ENCODE data around the gene BMS1. TPM values are rescaled to one million over a fixed set of nuclear protein-coding genes. Genes with fewer than 3 reads are reported as not detected.

BMS1 gene
- total and polyA plus RNA-seq, 2 experiments from 2014 or later = 14.5 to 15.8 TPM

DNA sequence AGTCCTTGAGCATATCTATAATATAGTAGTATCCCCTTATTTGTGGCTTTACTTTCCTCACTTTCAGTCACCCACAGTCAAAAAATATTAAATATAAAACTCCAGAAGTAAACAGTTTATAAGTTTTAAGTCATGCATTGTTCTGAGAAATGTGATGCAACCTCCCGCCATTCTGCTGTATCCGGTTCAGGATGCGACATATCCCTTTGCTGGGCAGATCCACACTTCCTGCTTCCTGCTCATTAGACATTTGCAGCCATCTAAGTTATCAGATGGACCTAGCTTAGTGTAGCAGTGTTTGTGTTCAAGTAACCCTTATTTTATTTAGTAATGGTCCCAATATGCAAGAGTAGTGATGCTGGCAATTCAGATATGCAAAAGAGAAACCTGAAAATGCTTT, 38.9 kb upstream of the BMS1 start:
- Histone ChIP-seq H3K27me3 (no peaks in the 10 kb centered on the region), H3K27ac (no peak overlapping the region), H3K9me3 (ENCODE audit: low read depth) (no peaks in the 10 kb centered on the region), H3K4me1 (ENCODE audit: insufficient read depth) (no peaks in the 10 kb centered on the region), H3K36me3 (replicated peaks; ENCODE audit: insufficient read depth, low read depth) (no peaks in the 10 kb centered on the region), H3K4me2 (no peak overlapping the region), H3K9me2 (replicated peaks; ENCODE audit: insufficient read depth) (no peaks in the 10 kb centered on the region), H3K4me3 (no peak overlapping the region), H4K20me1 (ENCODE audit: insufficient read depth, poor library complexity, severe bottlenecking) (no peaks in the 10 kb centered on the region), H3K79me2 (no peaks in the 10 kb centered on the region), H2AFZ (no peak overlapping the region)
- no peak for TF ChIP-seq EZH2 (IDR thresholded peaks at IDR 0.05; ENCODE audit: borderline replicate concordance)
- TF ChIP-seq, protein P1, sequence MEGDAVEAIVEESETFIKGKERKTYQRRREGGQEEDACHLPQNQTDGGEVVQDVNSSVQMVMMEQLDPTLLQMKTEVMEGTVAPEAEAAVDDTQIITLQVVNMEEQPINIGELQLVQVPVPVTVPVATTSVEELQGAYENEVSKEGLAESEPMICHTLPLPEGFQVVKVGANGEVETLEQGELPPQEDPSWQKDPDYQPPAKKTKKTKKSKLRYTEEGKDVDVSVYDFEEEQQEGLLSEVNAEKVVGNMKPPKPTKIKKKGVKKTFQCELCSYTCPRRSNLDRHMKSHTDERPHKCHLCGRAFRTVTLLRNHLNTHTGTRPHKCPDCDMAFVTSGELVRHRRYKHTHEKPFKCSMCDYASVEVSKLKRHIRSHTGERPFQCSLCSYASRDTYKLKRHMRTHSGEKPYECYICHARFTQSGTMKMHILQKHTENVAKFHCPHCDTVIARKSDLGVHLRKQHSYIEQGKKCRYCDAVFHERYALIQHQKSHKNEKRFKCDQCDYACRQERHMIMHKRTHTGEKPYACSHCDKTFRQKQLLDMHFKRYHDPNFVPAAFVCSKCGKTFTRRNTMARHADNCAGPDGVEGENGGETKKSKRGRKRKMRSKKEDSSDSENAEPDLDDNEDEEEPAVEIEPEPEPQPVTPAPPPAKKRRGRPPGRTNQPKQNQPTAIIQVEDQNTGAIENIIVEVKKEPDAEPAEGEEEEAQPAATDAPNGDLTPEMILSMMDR (IDR thresholded peaks at IDR 0.05; ENCODE audit: poor library complexity) = no peak
- no peak for DNase-seq (ENCODE audit: low spot score)
- 82% methylated on average over 3 of the region's 3 CpGs for WGBS (ENCODE audit: low lambda C conversion rate, missing lambda C conversion rate)

DNA sequence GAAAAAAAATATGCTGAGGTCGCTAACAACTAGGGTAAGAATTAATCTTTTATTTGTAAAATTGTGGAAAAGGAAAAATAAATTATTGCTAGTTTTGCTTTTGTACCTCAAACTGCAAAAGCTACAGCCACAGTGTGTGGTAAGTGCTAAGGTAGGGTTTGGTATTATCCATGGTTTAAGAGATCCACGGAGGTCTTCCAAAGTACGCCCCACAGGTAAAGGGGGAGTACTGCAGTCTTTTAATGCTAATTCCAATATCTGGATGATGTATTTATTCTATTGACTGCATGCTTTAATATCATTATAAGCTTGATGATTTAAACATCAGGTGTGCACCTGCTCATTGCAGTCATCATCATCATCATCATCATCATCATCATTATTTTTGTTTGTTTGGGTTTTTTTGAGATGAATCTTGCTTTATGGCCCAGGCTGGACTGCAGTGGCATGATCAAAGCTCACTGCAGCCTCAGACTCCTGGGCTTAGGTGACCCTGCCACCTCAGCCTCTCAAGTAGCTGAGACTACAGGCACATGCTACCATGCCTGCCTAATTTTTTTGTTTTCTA, 38.4 kb upstream of the BMS1 start:
- Histone ChIP-seq H3K27ac (no peak overlapping the region), H3K9me2 (replicated peaks; ENCODE audit: insufficient read depth) (no peaks in the 10 kb centered on the region), H3K27me3 (no peaks in the 10 kb centered on the region), H3K4me2 (no peak overlapping the region), H3K4me1 (ENCODE audit: insufficient read depth) (no peaks in the 10 kb centered on the region), H3K79me2 (no peaks in the 10 kb centered on the region), H3K36me3 (replicated peaks; ENCODE audit: insufficient read depth, low read depth) (no peaks in the 10 kb centered on the region), H2AFZ (no peak overlapping the region), H3K4me3 (no peak overlapping the region), H3K9me3 (ENCODE audit: low read depth) (no peaks in the 10 kb centered on the region), H4K20me1 (ENCODE audit: insufficient read depth, poor library complexity, severe bottlenecking) (no peaks in the 10 kb centered on the region)
- WGBS (ENCODE audit: low lambda C conversion rate, missing lambda C conversion rate) = 43% methylated on average over 3 of the region's 3 CpGs
- DNase-seq (ENCODE audit: low spot score) = no peak
- TF ChIP-seq, protein P1 (IDR thresholded peaks at IDR 0.05; ENCODE audit: poor library complexity) = no peak
- TF ChIP-seq EZH2 (IDR thresholded peaks at IDR 0.05; ENCODE audit: borderline replicate concordance) (no peak), EZH2phosphoT487 (IDR thresholded peaks at IDR 0.05; ENCODE audit: low read depth, severe bottlenecking, unreplicated experiment) (no peak)

DNA sequence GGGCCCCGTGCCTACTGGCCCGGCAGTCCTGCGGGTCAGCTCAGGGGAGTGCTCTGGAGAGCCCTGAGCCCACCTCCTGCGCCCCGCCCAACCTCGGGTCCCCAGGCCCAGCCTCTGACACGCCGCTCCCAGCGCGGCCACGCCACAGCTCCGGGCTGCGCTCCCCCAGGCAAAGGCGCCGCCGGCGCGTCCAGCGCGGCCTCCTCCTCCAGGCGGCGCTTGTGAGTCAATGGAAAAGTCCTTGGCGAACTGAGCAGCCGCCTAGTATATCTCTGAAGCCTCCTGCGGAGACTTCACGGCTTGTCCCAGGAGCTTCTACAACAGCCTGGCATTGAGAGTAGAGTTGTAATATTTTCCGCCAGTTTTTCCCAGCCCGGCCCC, 29.5 kb upstream of the BMS1 start:
- no peak overlapping the region for H3K27ac ChIP-seq
- peaks cover 9% of the 10 kb centered on the region for H3K4me1 ChIP-seq (ENCODE audit: insufficient read depth)
- peaks cover 52% of the 10 kb centered on the region for H3K27me3 ChIP-seq
- WGBS (ENCODE audit: low lambda C conversion rate, missing lambda C conversion rate) = 2% methylated on average over 28 of the region's 28 CpGs
- DNase-seq (ENCODE audit: low spot score) = peak; percentile 82
- no peaks in the 10 kb centered on the region for H3K79me2 ChIP-seq
- no peaks in the 10 kb centered on the region for H3K36me3 ChIP-seq (replicated peaks; ENCODE audit: insufficient read depth, low read depth)
- H3K4me2 ChIP-seq = peak overlapping the region; percentile 96
- no peaks in the 10 kb centered on the region for H3K9me3 ChIP-seq (ENCODE audit: low read depth)
- H4K20me1 ChIP-seq (ENCODE audit: insufficient read depth, poor library complexity, severe bottlenecking) = no peaks in the 10 kb centered on the region
- peak overlapping the region; percentile 60 for H3K4me3 ChIP-seq
- peak overlapping the region; percentile 86 for H2AFZ ChIP-seq
- TF ChIP-seq, protein P1 (IDR thresholded peaks at IDR 0.05; ENCODE audit: poor library complexity) = peak; percentile 80
- TF ChIP-seq EZH2phosphoT487 (IDR thresholded peaks at IDR 0.05; ENCODE audit: low read depth, severe bottlenecking, unreplicated experiment) (no peak), EZH2 (IDR thresholded peaks at IDR 0.05; ENCODE audit: borderline replicate concordance) (no peak)
- H3K9me2 ChIP-seq (replicated peaks; ENCODE audit: insufficient read depth) = no peaks in the 10 kb centered on the region

All from hepatocyte (in vitro differentiated cells).